M059J (cell line): Measurements from ENCODE around the gene FHOD3. TPM values are rescaled to one million over a fixed set of nuclear protein-coding genes. Genes with fewer than 3 reads are reported as not detected.
A peak's percentile ranks its signal among the peaks of the same experiment; 100 is the strongest.

Experiments
- DNase-seq: peaks from one replicate; pipeline ENCODE4 v3.0.0-alpha.2; 2012; ENCODE audit warnings: low read depth
- total RNA-seq: library from RNA; depleted of rRNA; stranded (reverse); fragments of >200 nt; shearing (Covaris generic); gene quantifications from 2 replicates; pipeline ENCODE4 v1.2.3, GENCODE V29; 2014

The FHOD3 gene
- total RNA-seq, 1 experiment from 2014 or later, result 13.1 TPM

DNA sequence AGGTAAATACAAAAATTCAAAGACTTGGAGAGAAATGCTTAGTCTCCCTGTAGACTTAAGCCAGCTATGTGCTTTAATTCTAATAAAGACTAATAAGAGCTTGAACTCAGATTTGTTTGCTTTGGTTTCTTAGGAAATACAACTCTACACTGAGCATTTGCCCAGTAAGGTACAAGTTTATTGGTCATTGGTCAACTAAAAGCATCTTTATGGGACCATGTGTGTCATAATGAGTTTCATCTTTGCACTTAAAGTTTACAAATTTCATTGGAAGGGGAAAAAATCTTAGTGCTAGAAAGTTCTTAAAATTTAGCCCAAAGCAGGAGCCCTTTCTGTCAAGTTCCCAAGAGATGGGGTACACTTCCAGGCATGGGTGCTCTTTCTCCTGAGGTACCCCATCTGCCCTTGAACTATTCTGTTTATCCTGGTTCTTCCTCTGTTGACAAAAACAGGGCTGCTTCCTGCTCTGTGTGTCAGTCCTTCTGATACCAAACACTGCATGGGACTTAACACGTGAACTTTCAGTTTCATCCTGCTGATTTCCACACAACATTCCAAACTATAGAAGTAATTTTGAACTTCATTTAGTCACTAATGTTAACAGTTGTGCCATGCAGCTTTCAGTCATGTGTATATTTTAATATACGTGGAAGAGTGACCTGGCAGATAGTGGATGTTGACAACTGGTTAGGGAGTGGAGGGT, 331.1 kb downstream of the FHOD3 start:
- no peak for DNase-seq

DNA sequence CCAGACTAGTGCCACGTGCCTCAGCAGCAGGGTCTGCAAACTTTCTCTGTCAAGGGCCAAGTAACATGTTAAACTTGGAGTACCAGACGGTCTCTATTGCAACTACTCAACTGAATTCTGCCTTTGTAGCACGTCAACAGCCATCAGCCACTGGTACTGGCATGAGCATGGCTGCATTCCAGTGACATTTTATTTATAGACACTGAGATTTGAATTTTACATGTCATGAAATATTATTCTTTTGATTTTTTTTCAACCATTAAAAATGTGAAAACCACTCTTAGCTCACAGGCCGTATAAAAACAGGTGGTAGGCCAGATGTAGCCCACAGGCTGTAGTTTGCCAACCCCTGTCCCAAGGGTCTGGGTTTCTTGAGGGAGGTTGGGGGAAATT, 331.6 kb downstream of the FHOD3 start:
- DNase-seq, result no peak

DNA sequence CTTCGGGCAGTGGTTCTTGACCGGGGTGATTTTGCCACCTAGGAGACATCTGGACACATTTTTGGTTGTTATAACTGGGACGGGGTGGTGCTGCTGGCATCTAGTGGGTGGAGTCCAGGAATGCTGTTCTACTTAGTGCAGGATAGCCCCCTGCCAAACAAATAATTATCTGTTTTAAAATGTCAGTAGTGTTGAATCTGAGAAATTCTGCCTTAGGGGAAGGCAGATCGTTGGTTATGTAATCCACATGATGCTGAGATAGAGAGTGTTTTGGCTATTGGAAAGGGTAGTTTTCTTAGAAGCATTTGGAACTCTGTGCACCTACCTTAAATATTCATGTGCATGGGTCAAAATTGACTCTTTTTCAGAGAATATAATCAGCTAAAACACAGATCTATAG, 332.3 kb downstream of the FHOD3 start:
- DNase-seq, result no peak

DNA sequence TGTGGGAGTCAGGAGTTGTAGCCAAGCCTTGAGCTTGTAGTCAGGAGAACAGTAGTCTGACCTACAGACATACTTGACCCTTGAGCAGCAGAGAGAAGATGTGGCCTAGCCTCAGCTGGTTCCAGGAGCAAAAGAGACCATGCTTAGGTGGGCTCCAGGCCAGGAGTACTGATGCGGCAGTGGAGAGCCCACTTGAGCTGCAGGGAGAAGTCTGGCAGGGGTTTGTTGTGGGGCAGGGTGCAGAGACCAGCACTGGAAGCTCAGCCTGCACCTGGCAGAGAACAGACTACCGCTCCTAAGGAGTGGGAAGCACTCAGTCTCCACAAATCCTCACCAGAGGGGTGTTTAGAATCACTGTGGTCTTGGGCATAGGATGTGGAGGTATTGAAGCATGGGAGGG, 333.4 kb downstream of the FHOD3 start:
- no peak for DNase-seq

DNA sequence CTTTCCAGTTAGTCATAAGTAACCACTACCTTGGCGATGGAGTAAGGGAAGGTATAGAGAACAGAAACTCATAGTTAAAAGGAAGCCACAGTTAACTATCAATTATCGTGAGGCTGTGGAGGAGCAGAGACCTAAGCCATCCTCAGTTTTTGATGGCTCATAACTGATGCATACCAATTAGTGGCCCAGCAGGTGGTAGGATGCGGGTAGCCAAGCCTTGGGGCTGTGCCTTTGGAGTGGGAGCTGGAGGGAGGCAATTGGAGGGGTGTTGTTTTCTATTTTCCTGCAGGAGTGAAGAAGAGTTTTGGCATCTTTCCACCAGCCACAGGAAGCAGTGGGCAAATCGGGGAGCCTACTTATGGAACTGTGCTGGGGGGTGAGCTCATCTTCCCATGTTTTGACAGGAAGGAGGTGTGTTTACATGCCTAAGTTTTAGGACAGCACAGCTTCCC, 336.5 kb downstream of the FHOD3 start:
- DNase-seq, result peak; percentile 65

DNA sequence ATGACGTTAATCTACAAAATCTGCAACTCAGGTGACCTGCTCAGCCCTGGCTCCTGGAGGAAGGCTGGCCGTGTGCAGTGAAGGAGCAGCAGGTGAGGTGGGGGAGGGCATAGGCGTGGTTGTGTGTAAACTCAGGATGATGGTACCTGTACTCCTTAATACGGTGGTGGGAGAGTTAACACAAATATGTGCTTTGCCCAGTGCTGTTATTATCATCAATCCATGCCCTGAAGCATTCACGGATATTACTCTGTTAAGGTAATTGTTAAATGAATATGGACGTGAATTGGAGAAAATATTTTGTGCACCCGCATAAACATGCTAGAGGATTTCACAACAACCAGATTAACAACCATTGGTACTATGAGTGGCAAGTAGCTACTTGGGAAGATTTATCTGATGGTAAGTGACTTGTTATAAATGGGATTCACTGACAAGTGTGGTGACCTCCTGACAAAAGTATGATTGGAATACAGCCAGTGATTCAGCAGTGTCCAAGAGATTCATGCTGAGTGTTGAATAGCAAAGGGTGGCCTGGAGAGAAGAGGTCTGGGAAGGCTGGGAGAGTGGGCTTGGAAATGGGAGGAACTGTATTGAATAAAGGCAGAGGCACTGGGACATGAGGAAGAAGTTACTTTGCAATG, 337.2 kb downstream of the FHOD3 start:
- peak; percentile 36 for DNase-seq

DNA sequence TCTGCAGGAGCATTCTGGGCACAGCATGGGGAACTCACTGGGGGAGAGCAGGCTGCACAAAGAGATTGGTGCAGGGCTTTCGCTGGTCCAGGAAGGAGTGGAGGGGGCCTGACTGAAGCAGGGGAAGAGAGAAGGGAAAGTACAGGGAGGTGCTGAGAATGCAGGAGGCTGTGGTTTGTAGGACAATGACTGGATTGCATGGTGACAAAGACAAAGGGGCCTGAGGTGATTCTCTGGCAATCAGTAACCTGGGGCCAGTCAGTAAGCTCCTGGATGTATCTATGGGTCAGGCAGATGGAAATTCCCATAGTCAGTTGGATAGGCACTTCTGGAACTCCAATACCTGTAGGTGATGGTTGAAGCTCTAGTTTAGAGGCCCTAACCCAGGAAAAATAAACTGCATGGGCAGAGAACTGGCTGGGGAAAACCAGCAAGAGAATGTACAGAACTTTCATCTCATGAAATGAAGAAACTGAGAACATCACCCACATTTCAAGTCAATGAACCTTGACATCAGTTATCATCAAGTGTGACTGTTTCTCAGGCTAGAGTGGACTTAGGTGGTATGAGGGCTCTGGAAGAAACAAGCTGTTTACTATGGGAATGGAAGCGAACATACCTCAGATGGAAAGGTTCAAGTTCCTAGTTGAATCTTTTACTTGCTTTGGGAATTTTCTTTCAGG, 338.0 kb downstream of the FHOD3 start:
- DNase-seq, result no peak

DNA sequence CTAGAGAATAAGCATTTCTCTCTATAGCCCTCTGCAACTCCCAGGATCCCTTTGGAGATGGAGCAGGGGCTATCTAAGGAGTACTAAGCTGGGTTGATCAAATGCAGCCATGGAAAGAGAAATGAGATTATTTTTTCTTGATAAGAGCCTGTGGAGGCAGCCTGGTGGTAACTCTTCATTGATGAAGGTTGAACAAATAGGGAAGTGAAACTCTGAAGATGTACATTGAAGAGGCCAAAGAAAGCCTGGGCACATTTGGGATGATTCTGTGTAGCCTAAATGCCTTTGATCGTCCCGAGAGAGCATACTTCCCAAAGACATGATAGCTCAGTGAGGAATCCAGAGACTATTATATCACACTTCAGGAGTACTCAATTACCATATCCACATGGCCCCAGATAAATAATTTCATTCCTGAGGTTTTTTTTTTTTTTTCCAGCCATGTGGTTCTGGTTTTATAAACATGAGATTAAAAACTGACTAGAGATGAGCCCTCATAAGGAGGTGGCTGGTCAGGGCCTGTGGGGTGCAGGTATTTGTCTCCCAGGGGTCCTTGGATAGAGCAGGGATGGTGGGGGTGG, 338.8 kb downstream of the FHOD3 start:
- DNase-seq, result no peak

DNA sequence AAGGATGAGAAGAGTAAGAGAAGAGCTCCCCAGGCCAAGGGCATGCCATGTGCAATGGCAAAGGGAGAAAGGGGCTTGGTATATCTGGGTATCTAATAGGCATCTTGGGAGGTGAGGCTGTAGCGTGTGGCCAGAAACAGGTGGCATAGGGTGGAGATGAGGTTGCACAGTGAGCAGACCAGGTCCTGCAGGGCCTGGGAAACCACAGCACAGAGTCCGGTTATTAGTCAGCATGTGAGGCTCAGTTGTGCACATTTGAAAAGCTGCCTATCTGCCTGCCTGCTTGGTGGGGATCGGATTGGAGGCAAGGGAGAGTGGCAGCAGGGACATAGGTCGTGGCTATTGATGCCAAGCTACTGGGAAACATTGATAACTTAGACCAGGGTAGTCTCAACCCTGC, 340.7 kb downstream of the FHOD3 start:
- DNase-seq, result no peak

DNA sequence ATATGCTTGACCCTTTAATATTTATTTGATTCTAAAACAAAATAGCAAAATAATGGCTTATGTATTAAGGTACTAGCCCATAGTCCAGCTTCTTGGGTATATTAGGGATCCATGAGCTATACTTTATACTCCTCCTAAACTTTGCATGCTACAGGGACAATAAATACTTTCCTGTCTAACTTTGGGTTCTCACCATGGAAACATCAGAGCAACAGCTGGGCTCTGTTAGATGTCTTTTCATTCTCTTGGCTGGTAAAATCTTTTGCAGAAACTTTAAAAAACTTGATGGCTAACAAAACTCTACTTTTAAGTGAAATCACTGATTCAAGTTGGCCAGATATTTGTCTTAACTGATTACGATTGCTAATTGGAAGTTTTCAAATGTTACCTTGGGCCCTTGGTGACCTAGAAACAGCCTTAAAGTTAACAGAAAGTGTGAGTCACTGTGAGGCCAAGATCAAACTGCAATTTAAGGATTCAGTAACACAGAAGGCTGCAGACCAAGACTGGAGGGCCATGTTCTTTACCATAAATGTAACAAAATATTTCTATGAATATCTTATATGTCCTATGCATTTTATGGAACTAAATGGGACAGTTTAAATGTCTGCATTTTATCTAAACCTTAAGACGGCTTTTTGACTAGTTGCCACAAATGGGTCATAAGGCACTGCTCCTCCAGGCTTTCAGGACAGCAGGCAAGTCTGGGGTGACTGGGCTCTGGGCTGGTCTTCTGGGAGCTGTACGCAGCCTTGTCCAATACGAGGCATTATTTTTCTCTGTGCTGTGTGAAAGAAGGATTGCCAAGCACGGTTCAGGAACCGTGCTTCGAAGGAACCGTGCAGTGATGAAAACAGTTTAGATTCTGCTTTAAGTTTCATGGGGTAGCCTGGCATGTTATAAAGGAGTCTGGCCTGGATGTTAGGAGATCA, 342.8 kb downstream of the FHOD3 start:
- no peak for DNase-seq

DNA sequence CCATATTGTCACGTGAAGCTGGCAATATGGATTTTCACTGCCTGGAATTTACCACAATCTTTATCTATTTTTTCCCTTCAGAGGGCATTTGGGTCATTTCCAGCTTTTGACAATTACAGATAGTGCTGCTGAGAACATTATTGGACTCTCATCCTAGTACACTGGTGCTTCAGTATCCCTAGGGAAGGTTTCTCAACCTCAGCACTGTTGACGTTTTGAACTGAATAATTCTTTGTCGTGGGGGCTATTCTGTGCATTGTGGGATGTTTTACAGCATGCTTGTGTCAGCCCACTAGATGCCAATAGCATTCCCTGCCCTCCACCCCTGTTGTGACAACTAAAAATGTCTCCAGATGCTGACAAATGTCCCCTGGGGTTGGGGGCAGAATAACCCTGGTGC, 345.5 kb downstream of the FHOD3 start:
- DNase-seq, result no peak

DNA sequence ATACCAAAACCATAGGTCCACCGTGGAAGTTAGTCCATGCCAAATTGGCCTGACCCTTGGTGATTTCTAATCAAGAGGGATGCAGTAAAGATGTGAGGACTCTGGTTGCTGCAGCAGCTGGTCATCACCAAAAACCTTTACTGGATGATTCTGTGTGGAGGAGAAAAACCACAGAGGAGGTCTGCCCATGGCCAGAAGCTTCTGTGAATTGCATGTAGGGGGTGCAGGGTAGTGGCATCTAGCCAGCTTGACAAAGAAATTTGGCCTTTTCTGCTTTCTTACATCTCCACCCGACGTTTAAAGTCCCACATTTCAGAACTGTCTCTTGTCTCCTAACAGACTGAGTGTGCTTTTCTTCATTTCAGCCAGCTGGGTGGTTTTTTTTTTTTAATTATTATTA, 351.3 kb downstream of the FHOD3 start:
- DNase-seq, result no peak

DNA sequence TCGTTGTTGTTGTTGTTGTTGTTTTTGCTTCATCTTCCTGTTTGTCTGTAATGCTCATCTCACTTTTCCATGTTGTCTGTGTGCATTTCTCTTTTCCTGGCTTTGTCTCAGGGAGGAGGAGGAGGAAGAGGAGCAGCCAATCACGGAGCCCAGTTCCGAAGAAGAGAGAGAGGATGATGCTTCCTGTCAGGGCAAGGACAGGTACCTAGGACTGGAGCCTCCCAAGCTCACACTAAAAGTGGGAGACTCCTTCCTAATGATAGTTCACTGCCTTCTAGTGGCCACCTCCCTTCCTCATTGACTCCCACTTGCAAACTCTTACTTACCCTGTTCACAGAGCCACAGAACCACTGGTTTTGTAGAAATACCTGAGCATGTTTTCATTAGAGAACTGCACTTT, 351.7 kb downstream of the FHOD3 start:
- DNase-seq, result no peak

DNA sequence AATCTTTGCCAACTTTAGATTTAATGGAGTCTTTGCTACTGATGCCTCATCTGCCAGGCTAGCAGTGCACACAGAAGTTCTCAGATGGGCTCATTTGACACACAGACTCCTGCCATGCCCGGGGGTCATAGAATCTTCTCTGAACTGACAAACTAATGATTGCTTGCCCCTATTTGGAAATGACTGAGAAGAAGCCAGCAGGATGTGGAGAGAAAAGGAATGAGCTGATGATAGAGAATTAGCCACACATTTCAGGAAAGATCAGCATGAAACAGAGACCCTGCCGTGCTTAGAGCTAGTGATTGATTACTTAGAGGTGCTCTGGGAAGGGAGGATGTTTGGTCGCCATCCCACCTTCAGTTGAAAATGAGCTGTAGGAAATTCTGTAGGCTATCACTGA, 352.8 kb downstream of the FHOD3 start:
- DNase-seq, result no peak

DNA sequence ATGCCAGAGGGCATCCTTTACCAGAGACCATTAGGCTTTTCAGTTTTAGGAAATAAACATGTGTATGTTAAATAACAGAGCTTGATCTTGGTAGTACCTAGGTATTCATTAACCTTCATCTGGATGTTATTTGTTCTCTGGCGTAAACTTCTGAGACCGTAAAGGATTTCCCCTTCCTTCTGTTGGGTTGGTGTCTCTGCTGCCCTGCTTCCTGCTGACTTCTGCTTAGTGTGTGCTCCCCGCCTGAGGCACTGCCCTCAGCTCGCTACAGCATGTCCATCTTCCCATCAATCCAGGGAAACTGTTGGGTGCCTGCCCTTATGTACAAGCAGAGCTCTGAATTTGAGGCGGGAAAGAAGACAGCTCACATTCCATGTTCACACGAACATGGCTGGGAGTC, 353.4 kb downstream of the FHOD3 start:
- no peak for DNase-seq

DNA sequence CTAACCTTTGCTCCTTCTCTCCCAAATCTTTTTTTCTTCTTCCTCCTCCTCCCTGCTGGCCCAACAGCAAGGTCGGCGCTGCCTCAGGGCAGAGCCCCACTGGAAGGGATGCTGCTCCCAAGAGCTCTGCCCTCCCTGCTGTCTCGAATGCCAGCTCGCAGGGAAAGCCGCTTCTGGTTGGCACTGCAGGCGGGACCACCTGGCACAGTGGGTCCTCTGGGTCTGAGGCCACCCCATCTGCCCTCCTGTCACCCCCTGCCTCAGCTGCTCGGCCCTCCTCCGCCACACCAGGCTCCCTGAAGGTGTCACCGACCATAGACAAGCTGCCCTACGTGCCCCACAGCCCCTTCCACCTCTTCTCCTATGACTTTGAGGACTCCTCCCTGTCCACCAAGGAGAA, 355.0 kb downstream of the FHOD3 start:
- DNase-seq, result no peak

DNA sequence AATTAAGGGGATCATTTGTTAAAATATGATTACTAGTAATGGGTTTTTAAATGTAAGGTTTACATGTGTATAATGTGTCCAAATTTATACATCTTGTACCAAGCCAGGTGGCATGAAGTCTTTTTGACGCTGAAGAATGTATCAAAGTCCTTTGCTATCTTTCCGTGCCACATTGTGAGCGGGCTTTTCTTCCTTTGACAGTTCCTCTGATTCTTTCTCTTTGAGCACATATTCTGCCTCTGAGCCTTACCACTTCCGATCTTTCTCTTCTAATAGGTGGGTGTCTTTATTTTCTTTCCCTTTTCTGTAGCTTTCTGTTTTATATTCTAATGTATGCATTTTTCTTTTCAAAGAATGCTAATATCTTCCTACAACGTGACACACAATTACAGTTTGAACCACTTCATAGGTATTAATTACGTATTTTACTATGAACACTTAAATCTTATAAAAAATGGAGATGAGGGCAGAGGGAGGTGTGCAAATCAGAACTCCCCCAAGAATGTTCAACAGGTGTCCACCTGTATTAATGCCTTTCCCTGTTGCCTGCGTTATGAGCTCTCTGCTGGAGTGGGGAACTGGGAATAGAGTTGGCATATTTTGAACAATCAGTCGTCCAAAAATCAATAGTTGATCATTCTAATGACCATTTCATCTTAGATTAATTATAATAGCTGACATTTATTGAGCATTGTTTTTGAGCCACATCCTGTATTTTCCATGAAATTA, 355.8 kb downstream of the FHOD3 start:
- no peak for DNase-seq

DNA sequence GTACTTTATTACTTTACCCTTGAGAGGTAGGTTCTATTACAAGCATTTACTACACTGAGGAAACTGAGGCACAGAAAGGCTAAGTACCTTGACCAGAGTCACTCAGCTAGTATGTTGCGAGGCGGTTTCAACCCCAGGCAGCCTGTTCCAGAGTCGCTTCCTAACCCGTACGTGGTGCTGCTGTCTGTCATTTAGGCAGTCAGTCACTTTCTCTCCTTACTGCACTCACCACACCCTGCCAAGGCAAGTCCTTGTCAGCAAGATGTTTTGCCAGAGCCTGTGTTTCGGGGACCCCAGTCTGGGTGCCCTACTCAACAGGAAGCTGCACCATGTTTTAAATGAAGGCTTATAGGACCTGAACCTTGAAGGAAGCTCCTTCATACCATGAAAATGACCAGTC, 356.4 kb downstream of the FHOD3 start:
- no peak for DNase-seq

DNA sequence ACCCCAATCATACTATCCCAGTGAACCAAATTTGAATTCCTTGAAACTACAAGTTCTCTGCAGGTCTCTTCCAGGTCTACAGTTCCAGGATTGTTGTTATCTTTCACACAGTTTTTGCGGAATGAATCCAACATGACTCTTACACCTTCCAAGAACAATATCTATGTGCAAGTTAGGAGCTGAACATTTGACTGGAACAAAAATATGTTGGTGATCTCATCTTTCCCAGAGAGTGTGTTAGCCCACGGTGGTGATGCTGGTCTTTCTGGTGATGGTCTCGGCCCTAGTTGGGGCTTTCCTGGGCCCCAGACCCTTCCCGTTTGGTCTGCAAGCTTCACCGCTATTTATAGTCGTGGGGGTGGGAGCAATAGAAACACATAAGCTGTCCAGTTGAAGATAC, 357.6 kb downstream of the FHOD3 start:
- DNase-seq, result no peak

DNA sequence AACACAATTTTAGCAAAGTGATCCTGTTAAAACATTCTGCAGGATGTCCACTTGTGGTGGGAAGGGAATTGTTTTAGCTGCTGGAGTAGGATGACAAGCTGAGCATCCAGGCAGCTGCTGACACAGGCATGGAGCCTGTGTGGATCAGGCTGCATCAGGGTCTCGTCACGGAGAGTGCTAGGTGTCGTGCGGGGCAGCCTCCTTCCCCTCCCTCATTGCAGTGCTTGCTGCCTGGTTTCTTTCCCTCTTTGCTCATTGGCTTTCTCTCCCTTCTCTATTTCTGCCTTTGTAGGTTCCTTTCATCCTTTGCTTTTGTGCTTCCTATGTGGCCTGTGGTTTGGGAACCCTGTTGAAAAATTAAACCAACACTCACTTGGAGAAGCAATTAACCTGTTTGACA, 358.4 kb downstream of the FHOD3 start:
- no peak for DNase-seq

DNA sequence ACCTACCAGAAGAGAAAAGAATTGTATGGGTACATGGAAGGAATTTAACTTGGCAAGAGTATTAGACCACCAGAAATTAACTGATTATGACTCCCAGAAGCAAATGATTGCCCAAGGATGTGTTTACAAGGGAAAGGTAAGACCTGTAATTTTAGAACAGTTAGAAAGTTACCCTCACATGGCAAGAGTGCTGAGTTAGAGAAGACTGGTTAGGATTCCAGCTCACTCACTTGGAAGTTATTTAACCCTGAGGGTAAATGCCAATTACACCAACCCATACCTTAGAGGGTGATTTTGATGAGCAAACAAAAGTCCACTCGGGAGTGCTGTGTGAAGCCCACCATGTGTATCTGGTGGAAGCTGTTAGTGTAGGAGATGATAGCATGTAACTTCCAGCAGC, 361.1 kb downstream of the FHOD3 start:
- DNase-seq, result peak; percentile 52
